ENCODE results near the gene ST6GALNAC5. TPM values are rescaled to one million over a fixed set of nuclear protein-coding genes. Genes with fewer than 3 reads are reported as not detected.

Gene ST6GALNAC5
- total RNA-seq, 4 donors from 2014 or later = 0.49 to 14.1 (median 2.1) TPM

GRCh38 chr1:76950306-76950705, 83.0 kb downstream of the ST6GALNAC5 start:
- WGBS = 86% methylated on average over 2 of the region's 2 CpGs
- Histone ChIP-seq H3K9me3 (no peaks in the 10 kb centered on the region), H3K4me3 (no peak overlapping the region), H3K27me3 (no peaks in the 10 kb centered on the region), H3K36me3 (no peaks in the 10 kb centered on the region), H3K4me1 (no peaks in the 10 kb centered on the region), H3K27ac (no peak overlapping the region)
- no peak for DNase-seq (ENCODE audit: low spot score in 2 of 2)
- TF ChIP-seq POLR2AphosphoS5 (IDR thresholded peaks at IDR 0.05) = no peak
- no peak for TF ChIP-seq EP300 (IDR thresholded peaks at IDR 0.05)
- TF ChIP-seq POLR2A (IDR thresholded peaks at IDR 0.05) = no peak
- TF ChIP-seq CTCF (IDR thresholded peaks at IDR 0.05) = no peak

DNA sequence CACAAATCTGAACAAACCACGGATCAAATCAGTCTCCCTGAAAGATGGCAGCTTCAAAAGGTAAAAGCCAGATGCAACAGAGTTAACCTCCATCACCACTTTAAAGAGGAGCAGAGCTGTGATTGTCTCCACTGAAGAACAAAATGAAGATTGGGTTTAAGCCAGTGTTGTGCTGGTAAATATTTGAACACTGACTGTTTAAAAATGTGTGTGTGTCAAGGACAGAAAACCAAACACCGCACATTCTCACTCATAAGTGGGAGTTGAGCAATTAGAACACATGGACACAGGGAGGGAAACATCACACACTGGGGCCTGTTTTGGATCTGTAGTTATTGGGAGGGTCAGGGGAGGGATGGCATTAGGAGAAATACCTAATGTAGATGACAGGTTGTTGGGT, 83.9 kb downstream of the ST6GALNAC5 start:
- Histone ChIP-seq H3K9me3 (no peaks in the 10 kb centered on the region), H3K4me1 (no peaks in the 10 kb centered on the region), H3K27ac (no peak overlapping the region), H3K36me3 (no peaks in the 10 kb centered on the region), H3K27me3 (no peaks in the 10 kb centered on the region), H3K4me3 (no peak overlapping the region)
- WGBS = 84% methylated on average over 2 of the region's 2 CpGs
- DNase-seq (ENCODE audit: low spot score in 2 of 2) = no peak
- TF ChIP-seq CTCF (IDR thresholded peaks at IDR 0.05) (no peak), POLR2AphosphoS5 (IDR thresholded peaks at IDR 0.05) (no peak), EP300 (IDR thresholded peaks at IDR 0.05) (no peak), POLR2A (IDR thresholded peaks at IDR 0.05) (no peak)

- Histone ChIP-seq H3K9me3 (no peaks in the 10 kb centered on the region), H3K27ac (no peak overlapping the region), H3K27me3 (no peaks in the 10 kb centered on the region), H3K36me3 (no peaks in the 10 kb centered on the region), H3K4me3 (no peak overlapping the region), H3K4me1 (no peaks in the 10 kb centered on the region)
- no peak for DNase-seq (ENCODE audit: low spot score in 2 of 2)
- no peak for TF ChIP-seq POLR2AphosphoS5 (IDR thresholded peaks at IDR 0.05)
- TF ChIP-seq POLR2A (IDR thresholded peaks at IDR 0.05) = no peak
Measured at GRCh38 chr1:76955652-76956051, 88.4 kb downstream of the ST6GALNAC5 start.

- Histone ChIP-seq H3K4me3 (no peak overlapping the region), H3K27ac (no peak overlapping the region), H3K27me3 (no peaks in the 10 kb centered on the region), H3K4me1 (no peaks in the 10 kb centered on the region), H3K36me3 (no peaks in the 10 kb centered on the region), H3K9me3 (no peaks in the 10 kb centered on the region)
- 88% methylated on average over 8 of the region's 8 CpGs for WGBS
- TF ChIP-seq CTCF (IDR thresholded peaks at IDR 0.05) (no peak), POLR2A (IDR thresholded peaks at IDR 0.05) (no peak), EP300 (IDR thresholded peaks at IDR 0.05) (no peak), POLR2AphosphoS5 (IDR thresholded peaks at IDR 0.05) (no peak)
- no peak for DNase-seq (ENCODE audit: low spot score in 2 of 2)
Measured at GRCh38 chr1:76957961-76958360, 90.7 kb downstream of the ST6GALNAC5 start.

- Histone ChIP-seq H3K27me3 (no peaks in the 10 kb centered on the region), H3K27ac (no peak overlapping the region), H3K4me1 (no peaks in the 10 kb centered on the region), H3K36me3 (no peaks in the 10 kb centered on the region), H3K9me3 (peaks cover 1% of the 10 kb centered on the region), H3K4me3 (no peak overlapping the region)
- no peak for DNase-seq (ENCODE audit: low spot score in 2 of 2)
- WGBS = 86% methylated on average over 4 of the region's 4 CpGs
- TF ChIP-seq POLR2A (IDR thresholded peaks at IDR 0.05) (no peak), CTCF (IDR thresholded peaks at IDR 0.05) (no peak), POLR2AphosphoS5 (IDR thresholded peaks at IDR 0.05) (no peak), EP300 (IDR thresholded peaks at IDR 0.05) (no peak)
Measured at GRCh38 chr1:76958828-76959227, 91.5 kb downstream of the ST6GALNAC5 start.

- H3K4me3 ChIP-seq = no peak overlapping the region
- WGBS = 79% methylated on average over 4 of the region's 4 CpGs
- DNase-seq (ENCODE audit: low spot score in 2 of 2) = no peak
- TF ChIP-seq EP300 (IDR thresholded peaks at IDR 0.05) (no peak), POLR2A (IDR thresholded peaks at IDR 0.05) (no peak), CTCF (IDR thresholded peaks at IDR 0.05) (no peak), POLR2AphosphoS5 (IDR thresholded peaks at IDR 0.05) (no peak)
- no peaks in the 10 kb centered on the region for H3K36me3 ChIP-seq
- no peak overlapping the region for H3K27ac ChIP-seq
- H3K4me1 ChIP-seq = no peaks in the 10 kb centered on the region
- H3K27me3 ChIP-seq = no peaks in the 10 kb centered on the region
- H3K9me3 ChIP-seq = peaks cover 4% of the 10 kb centered on the region
Measured at GRCh38 chr1:76959556-76959955, 92.3 kb downstream of the ST6GALNAC5 start.

Data from suprapubic skin (tissue), 4 donors.